Upper lobe of right lung (tissue), 1 donor: Measurements from ENCODE around the gene RAB6A. TPM values are rescaled to one million over a fixed set of nuclear protein-coding genes. Genes with fewer than 3 reads are reported as not detected.

Source experiments
- ATAC-seq: fragments of 200-7000 bp; cut with Tn5 transposase; one replicate; pipeline ENCODE4 v1.9.1; 2020; ENCODE audit warnings: mild to moderate bottlenecking, moderate library complexity
- DNase-seq: peaks from one replicate; pipeline ENCODE4 v3.0.0-alpha.2; 2020
- H3K27ac ChIP-seq: fragments of 200-600 bp; one replicate; pipeline ENCODE4 v1.8.0; 2022
- H3K27me3 ChIP-seq: fragments of 200-600 bp; one replicate; pipeline ENCODE4 v1.8.0; 2022; ENCODE audit warnings: mild to moderate bottlenecking
- H3K36me3 ChIP-seq: fragments of 200-600 bp; one replicate; pipeline ENCODE4 v1.8.0; 2022
- H3K4me1 ChIP-seq: fragments of 200-600 bp; one replicate; pipeline ENCODE4 v1.8.0; 2022
- H3K4me3 ChIP-seq: fragments of 200-600 bp; one replicate; pipeline ENCODE4 v1.8.0; 2022; ENCODE audit warnings: mild to moderate bottlenecking
- H3K9me3 ChIP-seq: fragments of 200-600 bp; one replicate; pipeline ENCODE4 v1.8.0; 2022
- CTCF ChIP-seq: fragments of 200-600 bp; IDR thresholded peaks from one replicate; pipeline ENCODE4 v1.8.0; 2022; ENCODE audit warnings: antibody characterized with exemption
- intact Hi-C: fragments of 100-400 bp; cut with DNase I; formaldehyde crosslinking; loops from one replicate; pipeline ENCODE4 v1.11.0; 2022
- total RNA-seq: library from RNA; stranded (reverse); fragmentation: NEBNext Ultra II Directional; extraction: Animal tissue kit (Norgen Biotek cat#: 25700); gene quantifications from one replicate; pipeline ENCODE4 v1.2.1, GENCODE V29; 2021
- donor health status: DM: no; HTN: yes; CAD: no; lungs with severe emphysema.

Gene RAB6A
- total RNA-seq, 1 donor from 2014 or later, result 137 TPM

DNA sequence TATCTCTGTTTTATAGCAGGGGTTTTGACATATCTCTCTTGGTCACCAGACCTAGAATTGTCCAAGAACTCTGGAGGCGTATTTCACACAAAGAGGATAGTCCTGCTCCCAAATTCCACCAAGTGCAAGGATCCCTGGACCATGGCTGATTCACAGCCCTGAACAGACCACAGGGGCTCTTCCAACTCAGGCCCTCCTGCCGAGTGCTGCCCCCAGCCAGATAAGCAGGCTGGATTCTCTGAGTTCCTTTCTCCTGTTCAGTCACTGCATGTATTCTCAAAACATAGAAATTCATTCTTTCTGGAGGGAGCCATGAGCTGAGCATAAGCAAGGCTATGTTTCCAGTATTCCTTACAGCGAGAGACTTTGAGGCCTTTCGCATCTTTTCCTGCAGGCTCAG lies 127.9 kb downstream of the RAB6A start:
- no peaks in the 10 kb centered on the region for H3K27me3 ChIP-seq
- no peak for ATAC-seq
- no peaks in the 10 kb centered on the region for H3K9me3 ChIP-seq
- H3K4me3 ChIP-seq, result no peak overlapping the region
- H3K36me3 ChIP-seq, result no peaks in the 10 kb centered on the region
- DNase-seq, result peak; percentile 7
- intact Hi-C loops, result no loop called here
- H3K4me1 ChIP-seq, result no peaks in the 10 kb centered on the region
- H3K27ac ChIP-seq, result no peak overlapping the region
- no peak for TF ChIP-seq CTCF

- no peak overlapping the region for H3K4me3 ChIP-seq
- TF ChIP-seq CTCF, result no peak
- ATAC-seq (no peak), DNase-seq (no peak)
- H3K4me1 ChIP-seq, result peaks cover 4% of the 10 kb centered on the region
- no peaks in the 10 kb centered on the region for H3K36me3 ChIP-seq
- intact Hi-C loops, result no loop called here
- no peak overlapping the region for H3K27ac ChIP-seq
- no peaks in the 10 kb centered on the region for H3K27me3 ChIP-seq
- H3K9me3 ChIP-seq, result no peaks in the 10 kb centered on the region
Measured at GRCh38 chr11:73629907-73630306, 131.0 kb downstream of the RAB6A start.

DNA sequence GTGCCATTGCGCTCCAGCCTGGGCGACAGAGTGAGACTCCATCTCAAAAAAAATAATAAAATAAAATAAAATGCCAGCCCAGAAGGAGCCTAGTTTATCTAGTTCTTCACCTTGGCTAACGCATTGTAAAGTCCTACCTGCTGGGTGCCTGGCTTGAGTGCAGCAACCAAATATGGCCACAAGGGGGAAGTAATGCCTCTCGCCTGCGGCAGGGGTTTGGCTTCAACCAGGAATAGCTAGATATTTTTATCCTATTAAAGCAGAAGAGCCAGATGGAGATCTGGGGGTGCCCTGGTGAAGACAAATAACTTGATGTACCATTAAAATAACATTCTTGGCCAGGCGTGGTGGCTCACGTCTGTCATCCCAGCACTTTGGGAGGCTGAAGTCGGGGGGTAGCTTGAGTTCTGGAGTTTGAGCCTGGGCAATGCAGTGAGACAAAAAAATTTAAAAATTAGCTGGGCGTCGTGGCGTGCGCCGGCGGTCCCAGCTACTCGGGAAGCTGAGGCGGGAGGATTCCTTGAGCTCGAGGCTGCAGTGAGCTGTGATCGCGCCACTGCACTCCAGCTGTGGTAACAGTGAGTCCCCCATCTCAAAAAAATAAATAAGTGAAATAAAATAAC lies 135.1 kb downstream of the RAB6A start:
- peak; percentile 91 for TF ChIP-seq CTCF
- Histone ChIP-seq H3K36me3 (no peaks in the 10 kb centered on the region), H3K4me3 (no peak overlapping the region), H3K9me3 (no peaks in the 10 kb centered on the region), H3K27me3 (no peaks in the 10 kb centered on the region), H3K27ac (no peak overlapping the region), H3K4me1 (peaks cover 4% of the 10 kb centered on the region)
- intact Hi-C loops, result no loop called here
- DNase-seq, result peak; percentile 70
- peak; percentile 93 for ATAC-seq

Other genes starting within 250 kb of the RAB6A start
- gene FAM168A, start 163.0 kb downstream of the RAB6A start, total RNA-seq, result 30.7 TPM
- 30.5 TPM for gene PLEKHB1, start 114.5 kb downstream of the RAB6A start, total RNA-seq
- gene MRPL48, start 26.8 kb upstream of the RAB6A start, total RNA-seq, result 21.4 TPM
- gene COA4, start 115.8 kb upstream of the RAB6A start, total RNA-seq, result 48.1 TPM
- gene PAAF1, start 115.9 kb upstream of the RAB6A start, total RNA-seq, result 13.9 TPM
- not detected for gene DNAJB13, start 190.0 kb upstream of the RAB6A start, total RNA-seq
- gene UCP2, start 221.8 kb upstream of the RAB6A start, total RNA-seq, result 56.3 TPM
- gene UCP3, start 248.0 kb upstream of the RAB6A start, total RNA-seq, result 2.6 TPM